ENCODE data around the gene KIRREL1. TPM values are rescaled to one million over a fixed set of nuclear protein-coding genes. Genes with fewer than 3 reads are reported as not detected.

KIRREL1 gene
- total RNA-seq, 3 donors from 2014 or later = 3.4 to 29.5 (median 13.5) TPM

GRCh38 chr1:157975228-157975950 lies 18.1 kb upstream of the KIRREL1 start:
- Histone ChIP-seq H3K36me3 (ENCODE audit: low read depth) (no peaks in the 10 kb centered on the region), H3K4me1 (ENCODE audit: low read depth) (peaks cover 5% of the 10 kb centered on the region), H3K4me3 (no peak overlapping the region), H3K9me3 (no peaks in the 10 kb centered on the region)
- ATAC-seq = no peak
- TF ChIP-seq CTCF (IDR thresholded peaks at IDR 0.05) = no peak
- intact Hi-C loops (cut with DNase I, micrococcal nuclease) = loop anchor here in 1 of 2 donors (10.0 kb wide), 1 partner anchor 49 kb away; no protein-coding TSS in a partner anchor
- DNase-seq = no peak

GRCh38 chr1:157976888-157977287 lies 16.6 kb upstream of the KIRREL1 start:
- peaks cover 5% of the 10 kb centered on the region for H3K4me1 ChIP-seq (ENCODE audit: low read depth)
- ATAC-seq (no peak), DNase-seq (no peak)
- H3K36me3 ChIP-seq (ENCODE audit: low read depth) = no peaks in the 10 kb centered on the region
- H3K4me3 ChIP-seq = no peak overlapping the region
- TF ChIP-seq CTCF (IDR thresholded peaks at IDR 0.05) = no peak
- no peaks in the 10 kb centered on the region for H3K9me3 ChIP-seq
- intact Hi-C loops (cut with DNase I, micrococcal nuclease) = loop anchor here in 1 of 2 donors (10.0 kb wide), 1 partner anchor 48 kb away; no protein-coding TSS in a partner anchor

- TF ChIP-seq CTCF (IDR thresholded peaks at IDR 0.05) = no peak
- Histone ChIP-seq H3K4me3 (no peak overlapping the region), H3K9me3 (no peaks in the 10 kb centered on the region), H3K4me1 (ENCODE audit: low read depth) (peaks cover 5% of the 10 kb centered on the region), H3K36me3 (ENCODE audit: low read depth) (no peaks in the 10 kb centered on the region)
- DNase-seq = peak; percentile 47 to 74 (median 64)
- peak; percentile 94 for ATAC-seq
- intact Hi-C loops (cut with DNase I, micrococcal nuclease) = loop anchor here in 1 of 2 donors (10.0 kb wide), 1 partner anchor 46 kb away; no protein-coding TSS in a partner anchor
Measured at GRCh38 chr1:157978586-157979403, 14.7 kb upstream of the KIRREL1 start.

- no peak for TF ChIP-seq CTCF (IDR thresholded peaks at IDR 0.05)
- DNase-seq = no peak
- H3K4me3 ChIP-seq = no peak overlapping the region
- no peak for ATAC-seq
- no peaks in the 10 kb centered on the region for H3K9me3 ChIP-seq
- H3K36me3 ChIP-seq (ENCODE audit: low read depth) = no peaks in the 10 kb centered on the region
- intact Hi-C loops (cut with DNase I, micrococcal nuclease) = no loop called here
- H3K4me1 ChIP-seq (ENCODE audit: low read depth) = peaks cover 5% of the 10 kb centered on the region
Measured at GRCh38 chr1:157982136-157982535, 11.3 kb upstream of the KIRREL1 start.

GRCh38 chr1:157983787-157984186 lies 9.7 kb upstream of the KIRREL1 start:
- peak; percentile 53 for ATAC-seq
- no peak for TF ChIP-seq CTCF (IDR thresholded peaks at IDR 0.05)
- H3K36me3 ChIP-seq (ENCODE audit: low read depth) = no peaks in the 10 kb centered on the region
- H3K4me1 ChIP-seq (ENCODE audit: low read depth) = peaks cover 1% of the 10 kb centered on the region
- DNase-seq = no peak
- no peaks in the 10 kb centered on the region for H3K9me3 ChIP-seq
- intact Hi-C loops (cut with DNase I, micrococcal nuclease) = no loop called here
- H3K4me3 ChIP-seq = no peak overlapping the region

Data from mucosa of descending colon (tissue), 3 donors.